ENCODE data around the gene COX8C.
"Not testable (repeated sequence)": the region's sequence is repeated elsewhere in the genome, so short reads cannot be mapped to it uniquely, and the experiment has no call there.

Gene COX8C

GRCh38 chr14:93322929-93323599 is 23.9 kb upstream of the COX8C start:
- no peak for DNase-seq (ENCODE audit: low spot score)

- no peak for DNase-seq (ENCODE audit: low spot score)
Observed at GRCh38 chr14:93323600-93324174, 23.3 kb upstream of the COX8C start.

- DNase-seq (ENCODE audit: low spot score): no peak
Observed at GRCh38 chr14:93326196-93326595, 20.8 kb upstream of the COX8C start.

- DNase-seq (ENCODE audit: low spot score): no peak
Observed at GRCh38 chr14:93328546-93328945, 18.4 kb upstream of the COX8C start.

GRCh38 chr14:93329965-93330608 is 16.9 kb upstream of the COX8C start:
- DNase-seq (ENCODE audit: low spot score): no peak

- no peak for DNase-seq (ENCODE audit: low spot score)
Observed at GRCh38 chr14:93330609-93331000, 16.4 kb upstream of the COX8C start.

GRCh38 chr14:93331002-93331727 is 15.8 kb upstream of the COX8C start:
- peak; percentile 74 for DNase-seq (ENCODE audit: low spot score)

- DNase-seq (ENCODE audit: low spot score): peak; percentile 19
Observed at GRCh38 chr14:93331728-93332396, 15.1 kb upstream of the COX8C start.

- DNase-seq (ENCODE audit: low spot score): peak; percentile 70
Observed at GRCh38 chr14:93332397-93332852, 14.6 kb upstream of the COX8C start.

- DNase-seq (ENCODE audit: low spot score): peak; percentile 94
Observed at GRCh38 chr14:93332853-93333630, 13.9 kb upstream of the COX8C start, which contains the start of gene BTBD7. TSS of gene BTBD7 (minus strand) at chr14:93333036. CDS start at chr14:93296051, 36,985 bp downstream.

GRCh38 chr14:93333631-93334103 is 13.3 kb upstream of the COX8C start:
- DNase-seq (ENCODE audit: low spot score): no peak

GRCh38 chr14:93337143-93337753 is 9.7 kb upstream of the COX8C start:
- no peak for DNase-seq (ENCODE audit: low spot score)

GRCh38 chr14:93337884-93338283 is 9.1 kb upstream of the COX8C start:
- no peak for DNase-seq (ENCODE audit: low spot score)

- no peak for DNase-seq (ENCODE audit: low spot score)
Observed at GRCh38 chr14:93343266-93343665, 3.7 kb upstream of the COX8C start.

GRCh38 chr14:93343797-93344196 is 3.2 kb upstream of the COX8C start:
- no peak for DNase-seq (ENCODE audit: low spot score)

GRCh38 chr14:93347850-93348249 is 868 bp downstream of the COX8C start:
- no peak for DNase-seq (ENCODE audit: low spot score)

GRCh38 chr14:93348292-93348691 is 1.3 kb downstream of the COX8C start:
- DNase-seq (ENCODE audit: low spot score): no peak

- not testable (repeated sequence) for DNase-seq (ENCODE audit: low spot score)
Observed at GRCh38 chr14:93354873-93355272, 7.9 kb downstream of the COX8C start.

- DNase-seq (ENCODE audit: low spot score): no peak
Observed at GRCh38 chr14:93368996-93369712, 22.2 kb downstream of the COX8C start.

GRCh38 chr14:93369713-93370266 is 22.8 kb downstream of the COX8C start:
- no peak for DNase-seq (ENCODE audit: low spot score)
